Left renal cortex interstitium (tissue), 4 donors: Measurements from ENCODE around the gene LRRC72. TPM values are rescaled to one million over a fixed set of nuclear protein-coding genes. Genes with fewer than 3 reads are reported as not detected.
"Not testable (repeated sequence)": the region's sequence is repeated elsewhere in the genome, so short reads cannot be mapped to it uniquely, and the experiment has no call there.

ENCODE experiments used
- DNase-seq, 4 donors: peaks; one replicate each; pipeline ENCODE4 v3.0.0-alpha.2; 2013; ENCODE audit warnings: low read depth in 4 of 4, low spot score in 2 of 4, missing footprints in 1 of 4
- polyA plus RNA-seq, 4 donors: library from polyadenylated mRNA; unstranded; fragments of 120-200 nt; gene quantifications; one replicate each; pipeline ENCODE4 v1.2.1, GENCODE V29; 2013; ENCODE audit not compliant: insufficient read length in 4 of 4

The LRRC72 gene
- polyA plus RNA-seq, 4 donors, result not detected

DNA sequence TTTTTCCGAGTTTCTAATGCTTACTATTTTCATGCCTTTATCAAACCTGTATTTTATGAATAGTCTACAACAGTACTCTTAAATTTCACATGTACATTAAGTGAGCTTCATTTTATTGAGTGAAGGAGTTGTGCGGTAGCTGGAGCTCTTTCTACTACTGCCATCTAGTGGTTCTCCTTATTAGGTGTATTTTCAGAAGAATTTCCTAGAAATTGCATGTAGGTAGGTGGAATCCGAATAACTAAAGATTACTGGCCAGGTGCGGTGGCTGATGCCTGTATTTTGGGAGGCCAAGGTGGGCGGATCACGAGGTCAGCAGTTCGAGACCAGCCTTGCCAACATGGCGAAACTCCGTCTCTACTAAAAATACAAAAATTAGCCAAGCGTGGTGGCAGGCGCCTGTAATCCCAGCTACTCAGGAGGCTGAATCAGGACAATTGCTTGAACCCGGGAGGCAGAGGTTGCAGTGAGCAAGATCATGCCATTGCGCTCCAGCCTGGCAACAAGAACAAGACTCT, 38.3 kb downstream of the LRRC72 start:
- DNase-seq, result peak in 2 of 4 donors; percentile 44 to 49

DNA sequence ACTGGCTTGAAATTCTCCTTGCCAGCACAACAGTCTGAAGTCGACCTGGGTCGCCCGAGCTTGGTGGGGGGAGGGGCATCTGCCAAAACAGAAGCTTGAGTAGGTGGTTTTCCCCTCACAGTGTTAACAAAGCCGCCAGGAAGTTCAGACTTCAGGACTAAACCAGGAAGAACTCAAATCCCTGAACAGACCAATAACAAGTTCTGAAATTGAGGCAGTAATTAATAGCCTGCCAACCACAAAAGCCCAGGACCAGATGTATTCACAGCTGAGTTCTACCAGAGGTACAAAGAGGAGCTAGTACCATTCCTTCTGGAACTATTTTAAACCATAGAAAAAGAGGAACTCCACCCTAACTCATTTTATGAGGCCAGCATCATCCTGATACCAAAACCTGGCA, 45.3 kb downstream of the LRRC72 start:
- DNase-seq, result no peak

GRCh38 chr7:16579216-16579615, 52.6 kb downstream of the LRRC72 start:
- DNase-seq, result no peak

DNA sequence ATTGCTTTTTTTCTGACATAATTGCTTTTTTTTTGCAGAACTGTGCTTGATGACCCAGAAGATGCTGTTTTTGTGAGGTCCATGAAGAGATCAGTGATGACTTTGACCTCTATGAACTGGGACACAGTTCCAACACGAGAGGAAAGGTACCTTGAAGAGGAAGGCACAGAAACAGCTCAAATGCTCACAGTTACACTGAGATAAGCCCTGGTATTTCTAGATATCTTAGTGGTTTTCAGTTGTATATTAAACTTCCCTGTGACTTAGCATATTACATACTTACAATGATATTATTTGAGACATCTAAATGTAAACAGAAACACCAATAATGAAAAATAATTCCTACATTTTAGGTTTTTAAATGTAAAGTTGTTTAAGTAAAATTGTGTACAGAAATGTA, 54.7 kb downstream of the LRRC72 start:
- no peak for DNase-seq

GRCh38 chr7:16583834-16584233, 57.2 kb downstream of the LRRC72 start:
- DNase-seq, result no peak

GRCh38 chr7:16585540-16585939, 58.9 kb downstream of the LRRC72 start:
- DNase-seq, result no peak

GRCh38 chr7:16586081-16586874, 59.7 kb downstream of the LRRC72 start:
- DNase-seq, result no peak

GRCh38 chr7:16587129-16587528, 60.5 kb downstream of the LRRC72 start:
- DNase-seq, result no peak

GRCh38 chr7:16587790-16588189, 61.2 kb downstream of the LRRC72 start:
- DNase-seq, result no peak

GRCh38 chr7:16589881-16590280, 63.3 kb downstream of the LRRC72 start:
- no peak for DNase-seq

- DNase-seq, result no peak
Observed at GRCh38 chr7:16590424-16590823, 63.8 kb downstream of the LRRC72 start.

GRCh38 chr7:16592395-16592794, 65.8 kb downstream of the LRRC72 start:
- no peak for DNase-seq

- no peak for DNase-seq
Observed at GRCh38 chr7:16594061-16594460, 67.4 kb downstream of the LRRC72 start.

DNA sequence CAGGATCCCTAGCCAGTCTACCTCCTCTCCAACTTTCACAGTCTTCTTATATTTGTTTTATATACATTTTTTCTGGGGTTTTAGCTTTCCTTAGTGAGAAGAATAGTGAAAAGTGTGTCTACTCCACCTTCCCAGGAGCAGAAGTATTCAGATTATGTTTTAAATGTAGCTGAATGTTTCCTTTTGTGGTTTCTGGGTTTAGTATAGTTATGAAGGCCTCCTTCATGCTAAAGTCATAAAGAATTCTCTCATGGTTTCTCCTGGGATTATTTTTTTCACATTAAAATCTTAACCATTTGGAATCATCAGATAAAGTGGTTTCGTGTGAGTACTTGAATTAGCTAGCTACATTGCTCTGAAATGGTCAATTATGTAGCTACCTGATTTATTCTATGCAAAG, 68.1 kb downstream of the LRRC72 start:
- DNase-seq, result no peak

DNA sequence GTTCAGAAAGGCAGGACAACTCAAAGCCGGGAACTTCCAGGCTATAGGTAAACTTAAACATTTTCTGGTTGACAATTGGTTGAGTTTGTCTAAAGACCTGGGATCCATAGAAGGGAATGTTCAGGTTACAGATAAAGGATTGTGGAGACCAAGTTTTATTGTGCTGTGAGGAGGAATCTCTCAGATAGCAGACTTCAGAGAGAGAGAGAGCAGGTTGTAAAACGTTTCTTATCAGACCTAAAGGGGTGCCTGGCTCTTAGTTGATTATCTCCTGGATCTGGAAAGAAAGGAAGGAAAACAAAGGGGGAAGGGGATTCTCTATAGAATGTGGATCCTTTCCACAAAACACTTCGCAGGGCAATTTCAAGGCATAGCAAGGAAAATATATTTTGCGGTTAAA, 69.0 kb downstream of the LRRC72 start:
- DNase-seq, result not testable (repeated sequence)

- no peak for DNase-seq
Observed at GRCh38 chr7:16598015-16598414, 71.4 kb downstream of the LRRC72 start.

DNA sequence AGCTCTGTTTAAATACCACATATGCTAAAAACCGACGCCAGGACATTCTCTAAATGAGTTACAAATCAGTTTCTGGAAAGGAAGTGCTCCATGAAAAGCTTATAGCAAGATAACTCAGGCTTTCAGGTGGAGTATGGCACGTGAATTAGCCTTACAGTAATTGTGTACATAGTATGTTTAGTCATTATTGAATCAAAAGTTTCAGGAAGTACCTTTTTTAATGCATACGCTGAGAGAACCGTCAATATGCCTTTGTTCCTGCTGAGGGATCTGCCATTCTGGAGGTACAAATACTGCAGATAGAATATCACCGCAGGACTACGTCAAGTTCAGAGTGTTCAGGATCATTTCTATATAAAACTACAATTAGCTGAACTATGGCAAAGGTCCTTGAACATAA, 73.2 kb downstream of the LRRC72 start:
- no peak for DNase-seq

GRCh38 chr7:16603633-16604032, 77.0 kb downstream of the LRRC72 start:
- DNase-seq, result no peak

GRCh38 chr7:16604054-16604453, 77.4 kb downstream of the LRRC72 start:
- DNase-seq, result no peak

DNA sequence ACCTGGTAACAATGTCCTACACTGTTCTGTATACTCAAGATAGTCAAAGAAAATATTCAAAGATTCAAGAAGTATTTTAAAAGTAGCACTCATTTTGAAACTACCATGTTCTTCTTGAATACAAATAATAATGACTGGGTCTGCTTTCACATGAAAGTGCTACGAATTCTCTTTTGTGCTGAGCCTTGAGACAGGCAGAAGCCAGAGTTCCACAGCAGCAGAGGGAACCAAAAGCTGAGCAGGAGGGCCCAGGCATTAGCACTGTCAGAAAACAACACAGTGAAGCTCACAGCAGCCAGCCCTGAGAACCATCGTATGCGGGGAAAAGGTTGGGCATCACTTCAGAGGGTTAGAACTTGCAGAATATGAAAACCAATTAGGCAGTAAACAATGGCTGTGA, 80.1 kb downstream of the LRRC72 start:
- DNase-seq, result no peak

- no peak for DNase-seq
Observed at GRCh38 chr7:16609842-16610450, 83.3 kb downstream of the LRRC72 start.

GRCh38 chr7:16611711-16612110, 85.1 kb downstream of the LRRC72 start:
- DNase-seq, result no peak
